ENCODE results near the gene INSL3.

The INSL3 gene

DNA sequence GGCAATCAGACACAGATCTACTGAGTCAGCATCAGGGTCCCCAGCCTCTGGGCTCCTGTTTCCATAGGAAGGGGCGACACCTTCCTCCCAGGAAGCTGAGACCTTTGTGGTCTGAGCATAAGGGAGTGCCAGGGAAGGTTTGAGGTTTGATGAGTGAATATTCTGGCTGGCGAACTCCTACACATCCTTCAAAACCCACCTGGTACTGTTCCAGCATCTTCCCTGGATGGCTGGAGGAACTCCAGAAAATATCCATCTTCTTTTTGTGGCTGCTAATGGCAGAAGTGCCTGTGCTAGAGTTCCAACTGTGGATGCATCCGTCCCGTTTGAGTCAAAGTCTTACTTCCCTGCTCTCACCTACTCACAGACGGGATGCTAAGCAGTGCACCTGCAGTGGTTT lies 9.2 kb downstream of the INSL3 start:
- no peaks in the 10 kb centered on the region for H3K36me3 ChIP-seq
- H3K27me3 ChIP-seq: peaks cover 25% of the 10 kb centered on the region
- no peaks in the 10 kb centered on the region for H3K4me1 ChIP-seq (ENCODE audit: control insufficient read depth in 1 of 2, insufficient read depth in 1 of 2, low read depth in 1 of 2, low read length in 1 of 2)

DNA sequence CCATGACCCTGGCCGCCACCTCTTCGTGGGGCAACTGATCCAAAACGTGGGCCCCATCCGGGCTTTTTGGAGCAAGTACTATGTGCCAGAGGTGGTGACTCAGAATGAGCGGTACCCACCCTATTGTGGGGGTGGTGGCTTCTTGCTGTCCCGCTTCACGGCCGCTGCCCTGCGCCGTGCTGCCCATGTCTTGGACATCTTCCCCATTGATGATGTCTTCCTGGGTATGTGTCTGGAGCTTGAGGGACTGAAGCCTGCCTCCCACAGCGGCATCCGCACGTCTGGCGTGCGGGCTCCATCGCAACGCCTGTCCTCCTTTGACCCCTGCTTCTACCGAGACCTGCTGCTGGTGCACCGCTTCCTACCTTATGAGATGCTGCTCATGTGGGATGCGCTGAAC lies 9.6 kb downstream of the INSL3 start:
- Histone ChIP-seq H3K9me3 (no peaks in the 10 kb centered on the region), H3K27ac (no peak overlapping the region), H3K27me3 (peaks cover 29% of the 10 kb centered on the region), H3K4me3 (ENCODE audit: low read depth in 1 of 2, low read length in 1 of 2) (no peak overlapping the region), H3K36me3 (no peaks in the 10 kb centered on the region), H3K4me1 (ENCODE audit: control insufficient read depth in 1 of 2, insufficient read depth in 1 of 2, low read depth in 1 of 2, low read length in 1 of 2) (no peaks in the 10 kb centered on the region)
- no peak for TF ChIP-seq CTCF (IDR thresholded peaks at IDR 0.05)

More for the DNA sequence above, 9.2 kb downstream of the INSL3 start:
- H3K27ac ChIP-seq: no peak overlapping the region
- no peak overlapping the region for H3K4me3 ChIP-seq (ENCODE audit: low read depth in 1 of 2, low read length in 1 of 2)
- TF ChIP-seq CTCF (IDR thresholded peaks at IDR 0.05): no peak
- no peaks in the 10 kb centered on the region for H3K9me3 ChIP-seq

DNA sequence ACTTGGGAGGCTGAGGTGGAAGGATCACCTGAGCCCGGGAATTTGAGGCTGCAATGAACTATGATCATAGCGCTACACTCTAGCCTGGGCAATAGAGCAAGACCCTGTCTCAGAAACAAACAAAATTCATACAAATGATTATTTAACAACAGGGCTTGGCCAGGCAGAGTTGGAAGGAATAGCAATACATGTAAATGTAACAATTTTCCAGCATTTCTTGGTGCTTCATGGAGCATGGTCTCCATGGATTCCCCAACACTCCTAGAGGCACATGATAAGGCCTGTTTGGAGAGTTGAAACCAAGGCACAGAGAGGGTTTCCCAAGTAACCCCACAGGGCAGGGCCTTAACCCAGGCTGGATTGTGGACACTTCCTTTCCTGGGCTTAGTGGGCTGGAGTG lies 10.2 kb downstream of the INSL3 start:
- TF ChIP-seq CTCF (IDR thresholded peaks at IDR 0.05): no peak
- peaks cover 35% of the 10 kb centered on the region for H3K27me3 ChIP-seq
- H3K27ac ChIP-seq: no peak overlapping the region
- no peaks in the 10 kb centered on the region for H3K4me1 ChIP-seq (ENCODE audit: control insufficient read depth in 1 of 2, insufficient read depth in 1 of 2, low read depth in 1 of 2, low read length in 1 of 2)
- H3K4me3 ChIP-seq (ENCODE audit: low read depth in 1 of 2, low read length in 1 of 2): no peak overlapping the region
- H3K36me3 ChIP-seq: no peaks in the 10 kb centered on the region
- H3K9me3 ChIP-seq: no peaks in the 10 kb centered on the region

- Histone ChIP-seq H3K36me3 (no peaks in the 10 kb centered on the region), H3K27me3 (peaks cover 45% of the 10 kb centered on the region), H3K9me3 (no peaks in the 10 kb centered on the region), H3K27ac (no peak overlapping the region), H3K4me1 (ENCODE audit: control insufficient read depth in 1 of 2, insufficient read depth in 1 of 2, low read depth in 1 of 2, low read length in 1 of 2) (peaks cover 10 to 11% of the 10 kb centered on the region in 2 experiments), H3K4me3 (ENCODE audit: low read depth in 1 of 2, low read length in 1 of 2) (no peak overlapping the region)
- no peak for TF ChIP-seq CTCF (IDR thresholded peaks at IDR 0.05)
Observed at GRCh38 chr19:17807731-17808316, 13.5 kb downstream of the INSL3 start.

- no peak overlapping the region for H3K27ac ChIP-seq
- H3K36me3 ChIP-seq: no peaks in the 10 kb centered on the region
- H3K4me1 ChIP-seq (ENCODE audit: control insufficient read depth in 1 of 2, insufficient read depth in 1 of 2, low read depth in 1 of 2, low read length in 1 of 2): peaks cover 11 to 12% of the 10 kb centered on the region in 2 experiments
- no peaks in the 10 kb centered on the region for H3K9me3 ChIP-seq
- no peak overlapping the region for H3K4me3 ChIP-seq (ENCODE audit: low read depth in 1 of 2, low read length in 1 of 2)
- peaks cover 53% of the 10 kb centered on the region for H3K27me3 ChIP-seq
- no peak for TF ChIP-seq CTCF (IDR thresholded peaks at IDR 0.05)
Observed at GRCh38 chr19:17806945-17807344, 14.4 kb downstream of the INSL3 start.

Measured in neutrophil (primary cell).